Prostate gland (tissue), 2 donors: Measurements from ENCODE around the gene RASAL2.

ENCODE experiments used
- CTCF ChIP-seq, 4 experiments: fragments of 200-600 bp in 2 of 4; fragments of 450-650 bp in 2 of 4; sonication (generic) in 2 of 4; IDR thresholded peaks; 1 replicate in 3 of 4; 2 replicates in 1 of 4; pipeline ENCODE4 v1.5.1; 2016 to 2019; ENCODE audit warnings: antibody characterized with exemption in 4 of 4, mild to moderate bottlenecking in 2 of 4, moderate library complexity in 2 of 4
- POLR2A ChIP-seq: fragments of 450-650 bp; IDR thresholded peaks from one replicate; pipeline ENCODE4 v1.6.1; 2016; ENCODE audit warnings: antibody characterized with exemption, mild to moderate bottlenecking
- POLR2AphosphoS5 ChIP-seq: sonication (generic); formaldehyde crosslinking; IDR thresholded peaks from one replicate; pipeline ENCODE4 v1.6.1; 2017; ENCODE audit warnings: antibody characterized with exemption

GRCh38 chr1:178389441-178389840 is 295.5 kb downstream of the RASAL2 start:
- TF ChIP-seq CTCF (IDR thresholded peaks at IDR 0.05) (no peak), POLR2AphosphoS5 (no peak), POLR2A (no peak)
